ENCODE data around the gene FAM107A. TPM values are rescaled to one million over a fixed set of nuclear protein-coding genes. Genes with fewer than 3 reads are reported as not detected.

FAM107A gene
- total and polyA plus RNA-seq, 2 of the 13 experiments (the other 11 are each of a cell fraction or from before 2014, with no cell fraction given): not detected

GRCh38 chr3:58514405-58514804 is 62.8 kb downstream of the FAM107A start (continued):
- TF ChIP-seq ZNF639 (CRISPR knock-in tag; conservative IDR thresholded peaks at IDR 0.05) (no peak), BCL6 (CRISPR knock-in tag; IDR thresholded peaks at IDR 0.05) (no peak), CBX5 (CRISPR knock-in tag; IDR thresholded peaks at IDR 0.05; ENCODE audit: borderline replicate concordance) (no peak), REST (IDR thresholded peaks at IDR 0.05; ENCODE audit: borderline replicate concordance in 1 of 2, low read depth in 1 of 2, low read length in 2 of 2) (no peak), MTF1 (CRISPR knock-in tag; IDR thresholded peaks at IDR 0.05) (no peak)

Other genes starting within 250 kb of the FAM107A start
- 5.8 and 6.4 TPM in 2 replicates for gene PXK, start 244.5 kb downstream of the FAM107A start, total RNA-seq (2016; rRNA removed; fragmentation: Illumina TruSeq; extraction: Trizol)
- gene PXK, start 244.5 kb downstream of the FAM107A start, polyA plus RNA-seq (2011; rRNA removed): 15.2 and 18.6 TPM in 2 replicates
- 153 and 229 TPM in 2 replicates for gene PDHB, start 143.6 kb downstream of the FAM107A start, total RNA-seq (2016; rRNA removed; fragmentation: Illumina TruSeq; extraction: Trizol)
- 97.1 and 108 TPM in 2 replicates for gene PDHB, start 143.6 kb downstream of the FAM107A start, polyA plus RNA-seq (2011; rRNA removed)
- 14.0 and 14.2 TPM in 2 replicates for gene KCTD6, start 85.3 kb downstream of the FAM107A start, total RNA-seq (2016; rRNA removed; fragmentation: Illumina TruSeq; extraction: Trizol)
- gene KCTD6, start 85.3 kb downstream of the FAM107A start, polyA plus RNA-seq (2011; rRNA removed): 12.0 and 13.4 TPM in 2 replicates
- gene ACOX2, start 40.2 kb downstream of the FAM107A start, total RNA-seq (2016; rRNA removed; fragmentation: Illumina TruSeq; extraction: Trizol): 41.1 and 42.6 TPM in 2 replicates
- gene ACOX2, start 40.2 kb downstream of the FAM107A start, polyA plus RNA-seq (2011; rRNA removed): 98.5 and 105 TPM in 2 replicates
- not detected in 2 replicates for gene FAM3D, start 89.4 kb upstream of the FAM107A start, total RNA-seq (2016; rRNA removed; fragmentation: Illumina TruSeq; extraction: Trizol)
- gene FAM3D, start 89.4 kb upstream of the FAM107A start, polyA plus RNA-seq (2011; rRNA removed): not detected in 2 replicates

Measured in HepG2 (cell line).